Measurements from ENCODE around the gene TOR1B.

TOR1B gene

DNA sequence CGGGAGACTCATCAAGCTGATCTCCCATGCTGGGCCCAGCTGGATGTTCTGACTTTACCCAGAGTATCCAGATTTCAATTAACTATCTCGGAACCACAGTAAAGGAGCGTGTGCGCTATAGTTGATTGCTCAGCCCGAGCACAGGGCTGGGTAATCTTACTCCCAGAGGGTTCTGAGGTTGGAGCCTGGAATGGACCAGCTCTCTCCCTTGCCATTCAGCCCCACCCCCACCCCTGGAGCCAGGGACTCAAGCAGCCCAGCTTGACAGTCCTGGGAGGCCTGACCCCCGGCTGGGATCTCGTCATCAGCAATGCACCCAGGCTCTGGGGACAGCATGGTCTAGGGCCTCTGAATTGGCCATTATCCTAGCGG lies 26.4 kb upstream of the TOR1B start:
- Histone ChIP-seq H3K4me1 (ENCODE audit: low read depth, poor library complexity, severe bottlenecking) (peaks cover 9% of the 10 kb centered on the region), H2AFZ (ENCODE audit: low read depth) (no peak overlapping the region), H3K4me3 (IDR thresholded peaks at IDR 0.05; ENCODE audit: insufficient read depth, low read depth, low read length) (no peak overlapping the region), H3K79me2 (ENCODE audit: insufficient read depth, low read depth) (no peaks in the 10 kb centered on the region), H3K9ac (no peak overlapping the region), H3K27ac (no peak overlapping the region), H3K27me3 (ENCODE audit: insufficient read depth, low read depth) (peaks cover 12% of the 10 kb centered on the region; the same call in 1 of the 2 replicates), H3K4me2 (no peak overlapping the region; the same call in 1 of the 2 replicates), H3K36me3 (ENCODE audit: insufficient read depth) (no peaks in the 10 kb centered on the region), H4K20me1 (ENCODE audit: insufficient read depth) (no peaks in the 10 kb centered on the region)
- TF ChIP-seq, protein P1, sequence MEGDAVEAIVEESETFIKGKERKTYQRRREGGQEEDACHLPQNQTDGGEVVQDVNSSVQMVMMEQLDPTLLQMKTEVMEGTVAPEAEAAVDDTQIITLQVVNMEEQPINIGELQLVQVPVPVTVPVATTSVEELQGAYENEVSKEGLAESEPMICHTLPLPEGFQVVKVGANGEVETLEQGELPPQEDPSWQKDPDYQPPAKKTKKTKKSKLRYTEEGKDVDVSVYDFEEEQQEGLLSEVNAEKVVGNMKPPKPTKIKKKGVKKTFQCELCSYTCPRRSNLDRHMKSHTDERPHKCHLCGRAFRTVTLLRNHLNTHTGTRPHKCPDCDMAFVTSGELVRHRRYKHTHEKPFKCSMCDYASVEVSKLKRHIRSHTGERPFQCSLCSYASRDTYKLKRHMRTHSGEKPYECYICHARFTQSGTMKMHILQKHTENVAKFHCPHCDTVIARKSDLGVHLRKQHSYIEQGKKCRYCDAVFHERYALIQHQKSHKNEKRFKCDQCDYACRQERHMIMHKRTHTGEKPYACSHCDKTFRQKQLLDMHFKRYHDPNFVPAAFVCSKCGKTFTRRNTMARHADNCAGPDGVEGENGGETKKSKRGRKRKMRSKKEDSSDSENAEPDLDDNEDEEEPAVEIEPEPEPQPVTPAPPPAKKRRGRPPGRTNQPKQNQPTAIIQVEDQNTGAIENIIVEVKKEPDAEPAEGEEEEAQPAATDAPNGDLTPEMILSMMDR (conservative IDR thresholded peaks at IDR 0.05; ENCODE audit: low read depth, low read length): no peak

DNA sequence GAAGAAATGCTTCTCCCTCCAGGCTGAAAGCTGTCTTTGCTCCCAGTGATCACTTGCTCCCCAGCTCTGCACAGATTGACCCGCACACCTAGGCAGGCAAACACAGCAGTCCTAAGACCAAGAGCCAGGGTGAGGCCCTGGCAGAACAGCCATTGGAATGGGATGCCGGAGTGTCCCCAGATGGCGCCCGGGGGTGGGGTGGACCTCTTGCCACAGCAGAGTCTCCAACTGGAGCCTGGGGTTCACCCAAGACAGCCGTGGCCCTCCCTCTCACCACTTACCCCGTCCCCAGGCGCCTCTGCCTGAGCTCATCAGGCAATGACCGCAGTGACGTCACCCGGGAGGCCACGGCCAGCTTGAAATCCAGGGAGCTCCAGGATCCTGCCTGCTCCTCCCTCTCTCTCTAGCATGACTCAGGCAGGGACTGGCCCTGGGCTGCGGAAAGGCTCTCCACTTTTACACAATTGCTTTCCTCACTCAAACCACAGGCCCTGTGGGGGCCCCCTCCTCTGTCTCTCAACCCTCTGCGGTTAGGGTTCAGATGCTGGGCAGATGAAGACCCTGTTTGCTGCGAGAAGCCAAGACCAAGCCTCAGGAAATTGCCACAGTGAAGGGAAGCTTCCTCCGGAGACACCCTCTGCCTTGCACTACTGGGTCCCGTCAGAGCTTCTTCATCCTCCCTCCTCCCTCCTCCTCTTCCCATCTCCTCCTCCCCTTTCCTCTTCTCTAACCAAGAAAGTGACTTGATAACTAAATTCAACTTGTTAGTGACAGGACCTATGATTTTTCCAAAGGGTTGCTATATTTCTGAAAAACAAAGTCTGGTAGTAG lies 25.8 kb upstream of the TOR1B start:
- H3K9ac ChIP-seq: no peak overlapping the region
- H3K4me3 ChIP-seq (IDR thresholded peaks at IDR 0.05; ENCODE audit: insufficient read depth, low read depth, low read length): no peak overlapping the region
- H3K27me3 ChIP-seq (ENCODE audit: insufficient read depth, low read depth): peaks cover 12% of the 10 kb centered on the region; the same call in 1 of the 2 replicates
- TF ChIP-seq, protein P1 (conservative IDR thresholded peaks at IDR 0.05; ENCODE audit: low read depth, low read length): no peak
- 0 out of 2 replicates have a peak overlapping the region, but pooled peaks have one; percentile 4 for H2AFZ ChIP-seq (ENCODE audit: low read depth)
- no peak overlapping the region; the same call in 1 of the 2 replicates for H3K4me2 ChIP-seq
- H3K27ac ChIP-seq: no peak overlapping the region
- no peaks in the 10 kb centered on the region for H4K20me1 ChIP-seq (ENCODE audit: insufficient read depth)
- H3K79me2 ChIP-seq (ENCODE audit: insufficient read depth, low read depth): no peaks in the 10 kb centered on the region
- H3K36me3 ChIP-seq (ENCODE audit: insufficient read depth): no peaks in the 10 kb centered on the region
- H3K4me1 ChIP-seq (ENCODE audit: low read depth, poor library complexity, severe bottlenecking): peaks cover 9% of the 10 kb centered on the region

DNA sequence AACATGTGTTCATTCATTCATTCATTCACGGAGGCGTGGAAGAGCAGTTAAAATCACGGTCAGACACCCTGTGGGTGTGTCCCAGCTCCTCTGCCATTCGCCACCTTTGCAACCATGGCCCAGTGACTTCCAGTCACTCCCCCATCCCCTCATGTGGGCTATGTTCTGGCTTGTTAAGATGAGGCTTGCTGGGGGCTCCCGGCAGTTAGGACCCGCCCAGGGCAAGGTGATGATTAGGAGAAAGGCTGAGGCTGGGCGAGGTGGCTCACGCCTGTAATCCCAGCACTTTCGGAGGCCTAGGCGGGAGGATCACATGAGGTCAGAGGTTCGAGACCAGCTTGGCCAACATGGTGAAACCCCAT lies 25.2 kb upstream of the TOR1B start:
- H3K27ac ChIP-seq: no peak overlapping the region
- no peaks in the 10 kb centered on the region for H3K79me2 ChIP-seq (ENCODE audit: insufficient read depth, low read depth)
- TF ChIP-seq, protein P1 (conservative IDR thresholded peaks at IDR 0.05; ENCODE audit: low read depth, low read length): no peak
- H3K27me3 ChIP-seq (ENCODE audit: insufficient read depth, low read depth): peaks cover 12% of the 10 kb centered on the region; the same call in 1 of the 2 replicates
- no peak overlapping the region for H3K4me2 ChIP-seq
- H4K20me1 ChIP-seq (ENCODE audit: insufficient read depth): no peaks in the 10 kb centered on the region
- H3K36me3 ChIP-seq (ENCODE audit: insufficient read depth): no peaks in the 10 kb centered on the region
- H3K4me1 ChIP-seq (ENCODE audit: low read depth, poor library complexity, severe bottlenecking): peaks cover 9% of the 10 kb centered on the region
- H2AFZ ChIP-seq (ENCODE audit: low read depth): no peak overlapping the region
- no peak overlapping the region for H3K9ac ChIP-seq
- H3K4me3 ChIP-seq (IDR thresholded peaks at IDR 0.05; ENCODE audit: insufficient read depth, low read depth, low read length): no peak overlapping the region

DNA sequence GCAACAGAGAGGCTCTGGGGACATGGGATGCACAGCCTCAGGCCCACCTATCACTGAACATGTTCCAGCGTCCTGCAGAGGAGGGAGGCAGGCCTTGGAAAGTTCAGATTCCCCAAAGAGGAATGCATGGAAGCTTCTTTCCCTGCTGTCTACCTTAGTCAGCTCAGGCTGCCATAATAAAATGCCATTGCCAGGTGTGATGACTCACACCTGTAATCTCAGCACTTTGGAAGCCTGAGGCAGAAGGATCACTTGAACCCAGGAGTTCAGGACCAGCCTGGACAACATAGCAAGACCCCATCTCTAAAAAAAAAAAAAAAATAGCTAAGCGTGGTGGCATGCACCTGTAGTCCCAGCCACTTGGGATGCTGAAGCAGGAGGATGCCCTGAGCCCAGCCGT lies 24.5 kb upstream of the TOR1B start:
- Histone ChIP-seq H3K4me2 (no peak overlapping the region), H3K4me3 (IDR thresholded peaks at IDR 0.05; ENCODE audit: insufficient read depth, low read depth, low read length) (no peak overlapping the region), H4K20me1 (ENCODE audit: insufficient read depth) (no peaks in the 10 kb centered on the region), H3K79me2 (ENCODE audit: insufficient read depth, low read depth) (no peaks in the 10 kb centered on the region), H2AFZ (ENCODE audit: low read depth) (no peak overlapping the region), H3K36me3 (ENCODE audit: insufficient read depth) (no peaks in the 10 kb centered on the region), H3K9ac (no peak overlapping the region), H3K27me3 (ENCODE audit: insufficient read depth, low read depth) (peaks cover 15% of the 10 kb centered on the region; the same call in 1 of the 2 replicates), H3K4me1 (ENCODE audit: low read depth, poor library complexity, severe bottlenecking) (peaks cover 9% of the 10 kb centered on the region), H3K27ac (no peak overlapping the region)
- TF ChIP-seq, protein P1 (conservative IDR thresholded peaks at IDR 0.05; ENCODE audit: low read depth, low read length): no peak

Data from KMS-11 (cell line).